ENCODE results near the gene KAZN.

DNA sequence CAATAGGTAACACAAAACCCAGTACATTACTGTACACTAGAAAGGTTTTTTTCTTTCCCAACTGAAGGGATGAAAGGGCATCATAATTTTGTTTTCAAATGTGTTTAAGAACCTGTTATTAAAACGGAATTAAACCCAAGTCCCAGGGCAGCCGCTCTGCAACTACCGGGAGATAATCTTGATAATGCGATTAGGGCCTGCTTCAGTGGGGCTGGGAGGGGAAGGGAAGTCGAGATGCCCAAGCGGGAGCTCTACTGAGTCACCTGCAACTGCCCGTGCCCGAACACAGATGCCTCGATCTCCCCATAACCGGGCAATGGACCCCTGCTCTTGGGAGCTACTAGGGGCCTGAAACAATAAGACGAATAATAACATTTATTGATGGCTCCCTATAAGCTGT lies 61.4 kb downstream of the KAZN start:
- TF ChIP-seq, protein P1, sequence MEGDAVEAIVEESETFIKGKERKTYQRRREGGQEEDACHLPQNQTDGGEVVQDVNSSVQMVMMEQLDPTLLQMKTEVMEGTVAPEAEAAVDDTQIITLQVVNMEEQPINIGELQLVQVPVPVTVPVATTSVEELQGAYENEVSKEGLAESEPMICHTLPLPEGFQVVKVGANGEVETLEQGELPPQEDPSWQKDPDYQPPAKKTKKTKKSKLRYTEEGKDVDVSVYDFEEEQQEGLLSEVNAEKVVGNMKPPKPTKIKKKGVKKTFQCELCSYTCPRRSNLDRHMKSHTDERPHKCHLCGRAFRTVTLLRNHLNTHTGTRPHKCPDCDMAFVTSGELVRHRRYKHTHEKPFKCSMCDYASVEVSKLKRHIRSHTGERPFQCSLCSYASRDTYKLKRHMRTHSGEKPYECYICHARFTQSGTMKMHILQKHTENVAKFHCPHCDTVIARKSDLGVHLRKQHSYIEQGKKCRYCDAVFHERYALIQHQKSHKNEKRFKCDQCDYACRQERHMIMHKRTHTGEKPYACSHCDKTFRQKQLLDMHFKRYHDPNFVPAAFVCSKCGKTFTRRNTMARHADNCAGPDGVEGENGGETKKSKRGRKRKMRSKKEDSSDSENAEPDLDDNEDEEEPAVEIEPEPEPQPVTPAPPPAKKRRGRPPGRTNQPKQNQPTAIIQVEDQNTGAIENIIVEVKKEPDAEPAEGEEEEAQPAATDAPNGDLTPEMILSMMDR (IDR thresholded peaks at IDR 0.05): no peak
- no peak for TF ChIP-seq POLR2A (IDR thresholded peaks at IDR 0.05)
